Muscle layer of duodenum (tissue), 2 donors: ENCODE measurements around the gene ATP6V0E2.

Source experiments
- H3K27ac ChIP-seq: one replicate; pipeline ENCODE4 v1.7.0; 2013; ENCODE audit warnings: mild to moderate bottlenecking, low read length
- H3K27me3 ChIP-seq: one replicate; pipeline ENCODE4 v1.7.0; 2013; ENCODE audit warnings: low read depth, mild to moderate bottlenecking, control low read depth, low read length
- H3K36me3 ChIP-seq, 2 donors: one replicate each; pipeline ENCODE4 v1.7.0; 2013; ENCODE audit warnings: low read length in 2 of 2, control low read depth in 1 of 2, mild to moderate bottlenecking in 1 of 2; ENCODE audit not compliant: insufficient read depth in 2 of 2, control insufficient read depth in 1 of 2
- H3K4me1 ChIP-seq, 2 donors: one replicate each; pipeline ENCODE4 v1.7.0; 2013; ENCODE audit warnings: low read length in 2 of 2, mild to moderate bottlenecking in 2 of 2, control low read depth in 1 of 2, moderate library complexity in 1 of 2; ENCODE audit not compliant: insufficient read depth in 2 of 2, control insufficient read depth in 1 of 2
- H3K4me3 ChIP-seq, 2 donors: one replicate each; pipeline ENCODE4 v1.7.0; 2013; ENCODE audit warnings: low read length in 2 of 2, low read depth in 1 of 2, mild to moderate bottlenecking in 1 of 2
- H3K9me3 ChIP-seq, 2 donors: one replicate each; pipeline ENCODE4 v1.7.0; 2013; ENCODE audit warnings: low read length in 2 of 2, control low read depth in 1 of 2, mild to moderate bottlenecking in 1 of 2; ENCODE audit not compliant: control insufficient read depth in 1 of 2
- donor health status: healthy.

The ATP6V0E2 gene

DNA sequence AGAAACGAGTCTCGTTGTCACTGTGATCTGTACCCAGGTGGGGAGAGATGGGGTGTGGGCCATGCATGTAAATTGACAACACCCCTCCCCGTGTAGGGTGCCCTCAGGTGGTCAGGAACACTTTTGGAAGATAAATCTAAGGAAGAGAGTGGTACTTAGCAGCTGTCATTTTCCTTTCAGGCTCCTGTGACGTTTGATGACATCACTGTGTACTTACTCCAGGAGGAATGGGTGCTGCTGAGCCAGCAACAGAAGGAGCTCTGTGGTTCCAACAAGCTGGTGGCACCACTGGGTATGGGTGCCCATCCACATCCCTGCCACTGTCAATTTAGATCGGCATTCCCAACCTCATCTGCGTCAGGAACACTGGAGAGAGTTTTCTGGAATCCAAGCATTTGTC is 29.3 kb upstream of the ATP6V0E2 start:
- H3K4me3 ChIP-seq, result no peak overlapping the region
- H3K36me3 ChIP-seq, result peaks cover 5 to 27% of the 10 kb centered on the region in 2 donors
- H3K9me3 ChIP-seq, result no peaks in the 10 kb centered on the region
- no peaks in the 10 kb centered on the region for H3K27me3 ChIP-seq
- H3K4me1 ChIP-seq, result peaks cover 2 to 8% of the 10 kb centered on the region in 2 donors
- H3K27ac ChIP-seq, result no peak overlapping the region

DNA sequence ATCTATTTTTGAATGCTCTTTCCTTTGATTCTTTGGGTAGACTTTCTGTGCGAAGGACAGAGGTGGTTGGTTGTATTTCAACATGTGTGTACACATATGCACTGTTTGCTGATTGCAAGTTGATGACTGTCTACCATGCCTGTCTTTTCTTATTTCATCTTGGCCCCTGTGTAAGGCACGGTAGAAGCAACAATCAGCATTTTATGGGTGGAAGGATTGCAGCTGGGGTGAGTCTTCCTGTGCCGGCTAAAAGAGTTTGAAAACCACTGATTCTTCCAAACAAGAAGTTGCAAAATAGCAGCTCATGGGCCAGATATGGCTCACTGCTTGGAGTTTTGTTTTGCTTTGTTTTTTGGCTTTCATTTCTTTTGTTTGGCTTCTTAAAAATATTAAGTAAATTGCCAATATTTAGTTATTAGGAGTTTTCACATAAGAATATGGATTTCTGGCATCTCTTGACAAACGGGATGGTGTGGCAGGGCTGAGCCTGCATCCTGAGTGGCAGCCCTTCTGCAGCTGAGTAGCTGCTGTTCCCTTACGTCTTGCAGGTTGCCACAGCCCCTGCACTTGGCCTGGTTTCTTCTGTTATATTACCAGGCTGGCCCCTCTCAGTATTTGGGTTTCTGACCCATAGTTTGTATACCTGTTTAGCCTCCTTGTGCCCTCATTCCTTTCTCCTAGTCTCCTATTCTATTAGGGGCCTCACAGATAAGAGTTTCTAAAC is 28.4 kb upstream of the ATP6V0E2 start:
- Histone ChIP-seq H3K27me3 (no peaks in the 10 kb centered on the region), H3K4me1 (peaks cover 0 to 5% of the 10 kb centered on the region in 2 donors), H3K36me3 (peaks cover 5 to 36% of the 10 kb centered on the region in 2 donors), H3K27ac (no peak overlapping the region), H3K9me3 (no peaks in the 10 kb centered on the region), H3K4me3 (no peak overlapping the region)

DNA sequence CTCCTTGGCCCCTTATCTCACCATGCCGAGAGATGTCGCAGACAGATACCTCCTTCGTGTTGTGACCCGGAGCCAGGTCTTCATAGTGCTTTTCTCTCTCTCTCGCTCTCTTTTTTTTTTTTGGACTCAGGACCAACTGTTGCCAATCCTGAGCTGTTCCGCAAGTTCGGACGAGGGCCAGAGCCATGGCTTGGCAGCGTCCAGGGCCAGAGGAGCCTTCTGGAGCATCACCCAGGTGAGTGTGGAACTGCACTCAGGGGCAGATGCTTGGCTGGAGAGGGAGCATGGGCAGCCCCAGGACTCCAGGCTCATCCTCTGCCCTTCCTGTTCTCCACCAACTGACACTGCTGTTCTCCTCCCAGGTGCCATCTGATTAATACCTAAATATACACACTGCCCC is 27.7 kb upstream of the ATP6V0E2 start:
- no peak overlapping the region for H3K27ac ChIP-seq
- peaks cover 5 to 40% of the 10 kb centered on the region in 2 donors for H3K36me3 ChIP-seq
- no peak overlapping the region for H3K4me3 ChIP-seq
- H3K9me3 ChIP-seq, result no peaks in the 10 kb centered on the region
- H3K27me3 ChIP-seq, result no peaks in the 10 kb centered on the region
- peaks cover 0 to 5% of the 10 kb centered on the region in 2 donors for H3K4me1 ChIP-seq

DNA sequence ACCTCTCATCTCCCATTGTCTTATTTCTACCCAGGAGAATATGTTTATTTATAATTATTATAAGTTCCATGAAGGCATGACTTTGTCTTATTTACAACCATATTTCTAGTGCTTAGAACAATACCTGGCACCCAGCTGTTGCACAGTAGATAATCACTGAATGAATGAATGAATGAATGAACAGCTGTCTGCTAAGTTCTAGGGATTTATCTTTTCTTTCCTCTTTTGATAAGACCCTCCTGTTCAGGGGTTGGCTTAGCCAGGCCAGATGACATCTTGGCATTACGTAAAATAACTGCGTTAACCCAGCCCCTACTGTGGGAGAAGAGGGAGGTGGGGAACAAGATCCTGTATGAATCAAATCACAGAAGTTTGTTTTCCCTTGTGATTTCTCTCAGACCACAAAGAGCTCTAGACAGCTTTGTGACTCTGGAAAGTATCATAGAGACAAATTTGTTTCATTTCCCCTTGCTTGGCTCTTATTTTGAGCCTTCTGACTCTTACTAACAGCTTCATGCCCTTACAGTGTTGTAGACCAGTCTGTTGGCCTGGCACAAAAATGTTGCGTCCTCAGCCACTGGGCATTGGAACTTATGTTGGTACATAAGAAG is 27.2 kb upstream of the ATP6V0E2 start:
- Histone ChIP-seq H3K4me3 (no peak overlapping the region), H3K36me3 (peaks cover 5 to 40% of the 10 kb centered on the region in 2 donors), H3K27ac (no peak overlapping the region), H3K9me3 (no peaks in the 10 kb centered on the region), H3K4me1 (peaks cover 0 to 5% of the 10 kb centered on the region in 2 donors), H3K27me3 (no peaks in the 10 kb centered on the region)

- Histone ChIP-seq H3K36me3 (peaks cover 13 to 52% of the 10 kb centered on the region in 2 donors), H3K4me3 (no peak overlapping the region), H3K9me3 (no peaks in the 10 kb centered on the region), H3K27me3 (no peaks in the 10 kb centered on the region), H3K4me1 (peaks cover 0 to 5% of the 10 kb centered on the region in 2 donors), H3K27ac (no peak overlapping the region)
Observed at GRCh38 chr7:149849174-149849573, 24.6 kb upstream of the ATP6V0E2 start.

GRCh38 chr7:149850007-149850594 is 23.7 kb upstream of the ATP6V0E2 start:
- no peak overlapping the region for H3K27ac ChIP-seq
- H3K4me1 ChIP-seq, result peaks cover 3 to 12% of the 10 kb centered on the region in 2 donors
- peaks cover 13 to 52% of the 10 kb centered on the region in 2 donors for H3K36me3 ChIP-seq
- H3K27me3 ChIP-seq, result no peaks in the 10 kb centered on the region
- no peaks in the 10 kb centered on the region for H3K9me3 ChIP-seq
- H3K4me3 ChIP-seq, result no peak overlapping the region

GRCh38 chr7:149850716-149851115 is 23.1 kb upstream of the ATP6V0E2 start:
- Histone ChIP-seq H3K9me3 (no peaks in the 10 kb centered on the region), H3K27me3 (no peaks in the 10 kb centered on the region), H3K27ac (no peak overlapping the region), H3K4me1 (peaks cover 3 to 18% of the 10 kb centered on the region in 2 donors), H3K36me3 (peaks cover 13 to 50% of the 10 kb centered on the region in 2 donors), H3K4me3 (no peak overlapping the region)

DNA sequence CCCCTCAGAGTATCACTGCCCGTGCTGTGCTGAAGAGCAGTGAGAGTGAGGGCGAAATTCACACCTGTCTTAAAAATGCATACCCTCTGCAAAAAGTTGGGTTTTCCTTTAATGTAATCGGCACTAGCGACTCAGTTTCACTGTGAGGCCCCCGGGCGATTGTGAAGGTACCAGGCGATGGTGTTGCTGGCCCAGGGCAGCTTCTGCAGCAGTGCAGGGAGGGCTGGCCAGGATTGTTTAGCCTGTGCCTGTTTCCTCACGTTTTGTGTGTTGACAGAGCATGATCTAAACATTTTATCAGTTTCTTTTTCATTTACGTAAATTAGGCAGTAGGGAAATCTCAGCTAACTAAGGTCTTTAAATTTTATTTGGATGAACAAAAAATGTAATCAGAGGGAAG is 22.3 kb upstream of the ATP6V0E2 start:
- peaks cover 3 to 14% of the 10 kb centered on the region in 2 donors for H3K4me1 ChIP-seq
- H3K36me3 ChIP-seq, result peaks cover 15 to 43% of the 10 kb centered on the region in 2 donors
- no peaks in the 10 kb centered on the region for H3K27me3 ChIP-seq
- no peak overlapping the region for H3K27ac ChIP-seq
- no peak overlapping the region for H3K4me3 ChIP-seq
- no peaks in the 10 kb centered on the region for H3K9me3 ChIP-seq

- Histone ChIP-seq H3K27ac (no peak overlapping the region), H3K9me3 (no peaks in the 10 kb centered on the region), H3K27me3 (no peaks in the 10 kb centered on the region), H3K4me3 (no peak overlapping the region), H3K36me3 (peaks cover 16 to 32% of the 10 kb centered on the region in 2 donors), H3K4me1 (peaks cover 3 to 14% of the 10 kb centered on the region in 2 donors)
Observed at GRCh38 chr7:149853157-149853556, 20.6 kb upstream of the ATP6V0E2 start.

GRCh38 chr7:149854611-149855360 is 19.0 kb upstream of the ATP6V0E2 start:
- Histone ChIP-seq H3K36me3 (peaks cover 17 to 29% of the 10 kb centered on the region in 2 donors), H3K27me3 (no peaks in the 10 kb centered on the region), H3K27ac (no peak overlapping the region), H3K4me3 (no peak overlapping the region), H3K4me1 (peaks cover 3 to 14% of the 10 kb centered on the region in 2 donors), H3K9me3 (no peaks in the 10 kb centered on the region)
